Peyer's patch (tissue), 4 donors: ENCODE results near the gene ZNF804B. TPM values are rescaled to one million over a fixed set of nuclear protein-coding genes. Genes with fewer than 3 reads are reported as not detected.

Experiments used
- DNase-seq, 3 donors: peaks; one replicate each; pipeline ENCODE4 v3.0.0-alpha.2; 2017 to 2019
- H3K27ac ChIP-seq, 4 donors: fragments of 200-600 bp; sonication (generic); one replicate each; pipeline ENCODE4 v1.5.1; 2016 to 2019
- H3K27me3 ChIP-seq, 2 donors: fragments of 200-600 bp; sonication (generic); one replicate each; pipeline ENCODE4 v1.5.1; 2019
- H3K36me3 ChIP-seq, 3 donors: fragments of 200-600 bp; sonication (generic); one replicate each; pipeline ENCODE4 v1.5.1; 2016 to 2019
- H3K4me1 ChIP-seq, 4 donors: fragments of 200-600 bp; sonication (generic); one replicate each; pipeline ENCODE4 v1.5.1; 2016 to 2019
- H3K4me3 ChIP-seq, 4 donors: fragments of 200-600 bp; sonication (generic); 1 replicate in 3 of 4; 2 replicates in 1 of 4; pipeline ENCODE4 v1.5.1; 2016 to 2019; ENCODE audit warnings: mild to moderate bottlenecking in 1 of 4
- H3K9me3 ChIP-seq, 4 donors: fragments of 200-600 bp; sonication (generic); one replicate each; pipeline ENCODE4 v1.5.1; 2016 to 2019; ENCODE audit warnings: mild to moderate bottlenecking in 1 of 4
- CTCF ChIP-seq, 6 experiments: fragments of 450-650 bp in 4 of 6; fragments of 200-600 bp in 2 of 6; sonication (generic) in 1 of 6; IDR thresholded peaks; one replicate each; pipeline ENCODE4 v1.5.1; 2017 to 2019; ENCODE audit warnings: antibody characterized with exemption in 6 of 6, mild to moderate bottlenecking in 3 of 6, moderate library complexity in 1 of 6
- POLR2A ChIP-seq, 2 donors: fragments of 450-650 bp; IDR thresholded peaks; one replicate each; pipeline ENCODE4 v1.5.1; 2017; ENCODE audit warnings: antibody characterized with exemption in 2 of 2, mild to moderate bottlenecking in 2 of 2, moderate library complexity in 2 of 2
- total RNA-seq, 4 donors: library from RNA; depleted of rRNA; stranded (reverse); fragments of >200 nt; gene quantifications; one replicate each; pipeline ENCODE4 v1.1.0, GENCODE V29; 2016

The ZNF804B gene
- total RNA-seq, 4 donors from 2014 or later, result not detected

GRCh38 chr7:89311886-89312285 lies 552.4 kb downstream of the ZNF804B start:
- no peak for DNase-seq

DNA sequence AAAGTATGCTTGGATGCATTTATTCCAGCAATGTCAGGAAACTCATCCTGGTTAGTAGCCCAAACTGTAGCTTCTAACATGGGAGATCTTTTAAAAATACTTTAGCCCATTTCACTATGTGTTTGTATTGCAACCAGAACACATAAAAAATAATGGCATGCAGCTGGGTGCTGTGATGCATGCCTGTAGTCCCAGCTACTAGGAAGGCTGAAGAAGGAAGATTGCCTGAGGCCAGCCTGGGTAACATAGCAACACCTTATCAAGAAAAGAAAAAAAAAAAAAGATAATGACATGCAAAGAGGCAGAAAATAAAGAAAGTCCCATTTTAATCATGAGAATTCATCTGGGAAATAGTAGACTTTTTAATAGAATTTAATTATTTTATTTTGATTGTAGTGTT lies 553.1 kb downstream of the ZNF804B start:
- Histone ChIP-seq H3K4me1 (no peaks in the 10 kb centered on the region), H3K4me3 (no peak overlapping the region), H3K27me3 (no peaks in the 10 kb centered on the region), H3K27ac (no peak overlapping the region), H3K36me3 (no peaks in the 10 kb centered on the region), H3K9me3 (no peaks in the 10 kb centered on the region)
- DNase-seq, result no peak
- TF ChIP-seq CTCF (IDR thresholded peaks at IDR 0.05), result no peak
- no peak for TF ChIP-seq POLR2A (IDR thresholded peaks at IDR 0.05)

More at GRCh38 chr7:89311886-89312285, 552.4 kb downstream of the ZNF804B start:
- H3K4me3 ChIP-seq, result no peak overlapping the region
- no peaks in the 10 kb centered on the region for H3K27me3 ChIP-seq
- H3K4me1 ChIP-seq, result no peaks in the 10 kb centered on the region
- TF ChIP-seq POLR2A (IDR thresholded peaks at IDR 0.05) (no peak), CTCF (IDR thresholded peaks at IDR 0.05) (no peak)
- no peaks in the 10 kb centered on the region for H3K9me3 ChIP-seq
- H3K36me3 ChIP-seq, result no peaks in the 10 kb centered on the region
- no peak overlapping the region for H3K27ac ChIP-seq

DNA sequence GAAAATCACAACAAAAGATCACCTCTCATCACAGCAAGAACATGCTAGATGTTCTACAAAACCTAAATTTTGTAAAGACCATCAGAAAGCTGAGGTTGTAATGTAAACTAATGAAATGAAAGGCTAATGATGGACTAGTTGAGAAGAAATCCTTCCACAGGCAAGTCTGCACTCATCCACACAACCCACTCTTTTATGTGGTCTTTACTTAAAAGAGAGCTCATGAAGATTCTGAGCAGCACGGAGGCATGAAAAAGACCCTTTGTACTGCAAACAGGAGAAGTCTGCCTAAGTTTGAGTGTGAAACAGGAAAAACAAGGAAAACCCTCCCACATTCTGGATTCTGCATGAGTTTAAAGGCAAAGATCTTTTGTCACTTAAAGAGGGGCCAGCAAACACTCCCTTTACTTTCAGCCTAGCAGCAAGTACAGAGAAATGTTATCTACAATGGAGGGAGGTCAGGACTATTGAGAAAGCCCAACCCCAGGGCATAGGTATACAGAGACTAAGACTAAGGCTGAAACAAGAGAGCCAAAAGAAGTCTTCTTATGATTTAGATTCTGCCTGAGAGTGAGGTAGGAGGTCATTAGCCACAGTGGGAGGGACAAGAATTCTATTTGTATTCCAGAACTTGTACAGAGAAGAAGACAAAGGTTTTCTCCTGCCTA lies 557.2 kb downstream of the ZNF804B start:
- no peaks in the 10 kb centered on the region for H3K4me1 ChIP-seq
- DNase-seq, result no peak
- H3K9me3 ChIP-seq, result peaks cover 0 to 5% (median 0%) of the 10 kb centered on the region in 4 donors
- no peaks in the 10 kb centered on the region for H3K27me3 ChIP-seq
- H3K36me3 ChIP-seq, result no peaks in the 10 kb centered on the region
- H3K4me3 ChIP-seq, result no peak overlapping the region
- no peak overlapping the region for H3K27ac ChIP-seq
- TF ChIP-seq CTCF (IDR thresholded peaks at IDR 0.05) (no peak), POLR2A (IDR thresholded peaks at IDR 0.05) (no peak)

DNA sequence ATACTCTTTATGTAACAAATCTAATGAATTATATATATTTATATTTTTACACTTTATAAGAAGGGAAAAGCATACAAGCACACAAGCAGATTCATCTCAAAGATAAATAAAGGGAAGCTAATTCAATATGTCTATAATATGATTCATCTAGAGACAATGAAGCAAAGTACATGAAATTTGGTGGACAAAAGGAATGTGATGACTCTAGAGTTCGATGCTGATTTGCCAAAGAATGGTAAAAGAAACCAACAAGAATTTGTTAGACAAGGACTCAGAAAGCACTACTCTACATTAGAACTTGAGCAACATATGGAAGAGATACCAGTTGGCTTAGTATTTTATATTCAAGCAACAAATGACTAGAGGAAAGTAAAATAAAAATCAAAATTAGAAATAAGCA lies 572.5 kb downstream of the ZNF804B start:
- no peak for DNase-seq
- Histone ChIP-seq H3K4me3 (no peak overlapping the region), H3K27me3 (no peaks in the 10 kb centered on the region), H3K4me1 (no peaks in the 10 kb centered on the region), H3K27ac (no peak overlapping the region), H3K36me3 (no peaks in the 10 kb centered on the region), H3K9me3 (no peaks in the 10 kb centered on the region)
- TF ChIP-seq CTCF (IDR thresholded peaks at IDR 0.05) (no peak), POLR2A (IDR thresholded peaks at IDR 0.05) (no peak)

- H3K9me3 ChIP-seq, result no peaks in the 10 kb centered on the region
- no peaks in the 10 kb centered on the region for H3K36me3 ChIP-seq
- no peak overlapping the region for H3K4me3 ChIP-seq
- TF ChIP-seq CTCF (IDR thresholded peaks at IDR 0.05) (no peak), POLR2A (IDR thresholded peaks at IDR 0.05) (no peak)
- no peak for DNase-seq
- no peak overlapping the region for H3K27ac ChIP-seq
- no peaks in the 10 kb centered on the region for H3K4me1 ChIP-seq
- H3K27me3 ChIP-seq, result no peaks in the 10 kb centered on the region
These were observed 575.3 kb downstream of the ZNF804B start for GRCh38 chr7:89334797-89335196.

- Histone ChIP-seq H3K27me3 (no peaks in the 10 kb centered on the region), H3K4me1 (no peaks in the 10 kb centered on the region), H3K9me3 (no peaks in the 10 kb centered on the region), H3K27ac (no peak overlapping the region), H3K36me3 (no peaks in the 10 kb centered on the region), H3K4me3 (no peak overlapping the region)
- no peak for DNase-seq
- TF ChIP-seq POLR2A (IDR thresholded peaks at IDR 0.05) (no peak), CTCF (IDR thresholded peaks at IDR 0.05) (no peak)
These were observed 576.0 kb downstream of the ZNF804B start for GRCh38 chr7:89335490-89335889.
